Kidney (tissue), 14 donors: ENCODE measurements around the gene DDX24. TPM values are rescaled to one million over a fixed set of nuclear protein-coding genes. Genes with fewer than 3 reads are reported as not detected.

Experiments used
- DNase-seq, 5 donors: peaks; one replicate each; pipeline ENCODE4 v3.0.0-alpha.2; 2013 to 2020
- FAIRE-seq: peaks from 2 replicates; lab custom pipeline; 2012; peaks lifted over from hg19 to GRCh38; lab: Jason Lieb, UNC
- H3K27ac ChIP-seq, 2 donors: one replicate each; pipeline ENCODE4 v1.7.0; 2013; ENCODE audit warnings: low read depth in 2 of 2, low read length in 2 of 2, inconsistent platforms in 1 of 2
- H3K27me3 ChIP-seq: one replicate; pipeline ENCODE4 v1.7.1; 2013; ENCODE audit warnings: low read length, inconsistent platforms; ENCODE audit not compliant: control insufficient read depth, insufficient read depth
- H3K36me3 ChIP-seq, 3 donors: one replicate each; pipeline versions ENCODE4 v1.7.0 to v1.7.1; 2013; ENCODE audit warnings: low read length in 3 of 3, control low read depth in 1 of 3, inconsistent platforms in 1 of 3; ENCODE audit not compliant: insufficient read depth in 3 of 3, control insufficient read depth in 2 of 3
- H3K4me1 ChIP-seq, 3 donors: one replicate each; pipeline versions ENCODE4 v1.7.0 to v1.7.1; 2013; ENCODE audit warnings: low read length in 3 of 3, inconsistent platforms in 1 of 3, low read depth in 1 of 3; ENCODE audit not compliant: control insufficient read depth in 2 of 3, insufficient read depth in 2 of 3
- H3K4me3 ChIP-seq, 3 donors: one replicate each; pipeline versions ENCODE4 v1.7.0 to v1.8.1; 2013; ENCODE audit warnings: low read length in 3 of 3, control low read depth in 1 of 3, inconsistent platforms in 1 of 3
- H3K9ac ChIP-seq, 3 donors: one replicate each; pipeline versions ENCODE4 v1.7.0 to v1.7.1; 2013; ENCODE audit warnings: low read length in 3 of 3, control low read depth in 1 of 3, inconsistent platforms in 1 of 3
- H3K9me3 ChIP-seq, 3 donors: one replicate each; pipeline versions ENCODE4 v1.7.0 to v1.7.1; 2013; ENCODE audit warnings: low read length in 3 of 3, control low read depth in 1 of 3, inconsistent platforms in 1 of 3; ENCODE audit not compliant: control insufficient read depth in 2 of 3, insufficient read depth in 1 of 3
- CTCF ChIP-seq: IDR thresholded peaks from 3 replicates; pipeline ENCODE4 v1.5.1; 2012; ENCODE audit warnings: mild to moderate bottlenecking, moderate library complexity, borderline replicate concordance; ENCODE audit not compliant: insufficient read depth; ENCODE audit errors: extremely low read depth
- intact Hi-C: fragments of 100-400 bp; cut with DNase I; formaldehyde crosslinking; loops from one replicate; pipeline ENCODE4 v1.11.1; 2022
- polyA plus RNA-seq: library from polyadenylated mRNA; stranded (reverse); fragments of 350-450 nt; fragmentation: Illumina TruSeq; extraction: RNeasy Lipid Tissue Mini Kit (QIAGEN cat#74804); gene quantifications from one replicate; pipeline ENCODE4 v1.2.3, GENCODE V29; 2014; ENCODE audit warnings: low read depth, low replicate concordance; ENCODE audit not compliant: insufficient read depth
- total RNA-seq: library from RNA; stranded (reverse); fragmentation: NEBNext Ultra II Directional; extraction: Animal tissue kit (Norgen Biotek cat#: 25700); gene quantifications from one replicate; pipeline ENCODE4 v1.2.1, GENCODE V29; 2021
- donor health status: control.
- donor health status: control.
- donor health status: control.
- donor health status: control.
- donor health status: control.
- donor health status: DM: yes; HTN: yes; CAD: no.
- donor health status: Normal renal cell carcinoma (clear cell type).

The DDX24 gene
- total and polyA plus RNA-seq, 2 donors from 2014 or later: 139 to 193 TPM

DNA sequence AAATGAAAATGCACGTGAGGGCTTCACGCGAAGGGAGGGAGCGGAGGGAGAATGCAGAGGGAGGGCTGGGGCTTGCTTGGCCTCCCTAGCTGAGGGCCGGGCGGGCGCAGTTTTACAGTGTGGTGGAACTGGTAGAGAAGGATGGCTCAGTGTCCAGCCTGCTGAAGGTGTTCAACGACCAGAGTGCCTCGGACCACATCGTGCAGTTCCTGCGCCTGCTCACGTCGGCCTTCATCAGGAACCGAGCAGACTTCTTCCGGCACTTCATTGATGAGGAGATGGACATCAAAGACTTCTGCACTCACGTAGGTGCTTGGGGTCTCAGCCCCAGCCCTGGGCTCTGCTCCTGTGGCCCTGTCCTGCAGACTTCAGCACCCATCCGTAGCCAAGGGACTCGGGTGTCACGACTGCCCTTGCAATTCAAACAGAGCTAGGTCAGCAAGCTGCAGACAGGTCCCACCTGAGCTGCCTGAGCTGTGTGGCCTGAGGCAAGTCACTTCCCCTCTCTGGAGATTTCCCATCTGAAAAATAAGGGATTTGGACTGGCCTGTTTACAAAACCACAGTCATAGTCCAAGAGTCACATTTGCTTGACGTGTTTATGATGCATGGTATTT lies 36.4 kb downstream of the DDX24 start:
- H3K4me1 ChIP-seq: no peaks in the 10 kb centered on the region
- no peaks in the 10 kb centered on the region for H3K9me3 ChIP-seq
- H3K27ac ChIP-seq: no peak overlapping the region
- H3K4me3 ChIP-seq: no peak overlapping the region
- DNase-seq: peak in 1 of 5 donors; percentile 20
- FAIRE-seq: no peak
- H3K27me3 ChIP-seq: no peaks in the 10 kb centered on the region
- no peak for TF ChIP-seq CTCF
- H3K9ac ChIP-seq: no peak overlapping the region
- H3K36me3 ChIP-seq: peaks cover 0 to 33% (median 26%) of the 10 kb centered on the region in 3 donors
- intact Hi-C loops: no loop called here

- no peaks in the 10 kb centered on the region for H3K9me3 ChIP-seq
- no peak for FAIRE-seq
Observed at GRCh38 chr14:94043756-94044475, 37.1 kb downstream of the DDX24 start.

GRCh38 chr14:94043111-94043755 lies 37.8 kb downstream of the DDX24 start:
- Histone ChIP-seq H3K4me3 (no peak overlapping the region), H3K27me3 (no peaks in the 10 kb centered on the region), H3K4me1 (no peaks in the 10 kb centered on the region), H3K9me3 (no peaks in the 10 kb centered on the region), H3K9ac (no peak overlapping the region), H3K36me3 (peaks cover 0 to 19% (median 14%) of the 10 kb centered on the region in 3 donors), H3K27ac (no peak overlapping the region)
- no peak for TF ChIP-seq CTCF
- DNase-seq (no peak), FAIRE-seq (no peak)
- intact Hi-C loops: no loop called here

More at GRCh38 chr14:94043756-94044475, 37.1 kb downstream of the DDX24 start:
- Histone ChIP-seq H3K27me3 (no peaks in the 10 kb centered on the region), H3K4me3 (no peak overlapping the region), H3K36me3 (peaks cover 0 to 26% (median 21%) of the 10 kb centered on the region in 3 donors), H3K9ac (no peak overlapping the region), H3K27ac (no peak overlapping the region), H3K4me1 (no peaks in the 10 kb centered on the region)
- intact Hi-C loops: no loop called here
- no peak for TF ChIP-seq CTCF
- DNase-seq: peak in 1 of 5 donors; percentile 20
